GM11168 (cell line): ENCODE measurements around the gene ATP10A.
"Not testable (repeated sequence)": the region's sequence is repeated elsewhere in the genome, so short reads cannot be mapped to it uniquely, and the experiment has no call there.

Source experiments
- in situ Hi-C: fragments of 300-500 bp; cut with MboI; formaldehyde crosslinking; loops from one replicate; pipeline ENCODE4 v1.12.0; 2022; ENCODE audit warnings: low sequenced_read_pairs; ENCODE audit not compliant: unreplicated experiment

The ATP10A gene

GRCh38 chr15:25860885-25861866 is 2.0 kb downstream of the ATP10A start:
- in situ Hi-C loops = no loop called here

DNA sequence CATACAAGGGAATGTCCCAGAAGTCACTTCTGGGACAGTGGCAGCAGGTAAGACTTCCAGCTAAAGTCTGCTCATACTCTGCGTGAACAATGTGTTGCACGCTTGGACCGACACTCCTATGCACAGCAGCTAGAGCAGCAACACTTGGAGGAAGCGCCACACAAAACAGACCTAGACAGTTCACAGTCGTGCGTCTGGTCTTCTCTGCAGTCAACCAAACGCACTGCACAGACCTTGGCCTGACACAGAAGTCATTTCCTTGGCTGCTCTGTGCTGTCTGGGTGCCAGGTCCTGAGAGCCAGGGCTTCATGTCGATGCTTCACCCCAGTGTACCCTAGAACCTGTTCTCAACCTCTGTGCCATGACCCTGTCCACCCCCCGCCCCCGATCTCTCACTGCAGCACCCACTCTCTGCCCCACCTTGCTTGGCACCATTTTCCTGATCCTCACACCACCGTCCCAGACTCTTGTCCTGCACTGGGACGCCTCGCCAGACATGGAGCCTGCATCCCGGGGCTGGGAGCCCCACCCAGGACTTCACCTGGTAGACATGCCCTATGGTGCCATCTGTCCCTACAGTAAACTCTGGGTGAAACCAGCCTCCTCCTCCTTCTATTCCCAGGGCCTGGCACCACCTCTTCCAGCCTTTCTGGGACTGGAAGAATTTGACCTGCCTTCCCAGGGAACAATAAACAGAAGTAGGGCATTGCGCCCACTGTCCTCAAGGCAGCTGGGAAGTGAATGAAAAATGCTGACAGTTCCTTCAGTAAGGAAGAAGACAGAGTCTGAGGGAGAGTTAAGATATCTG is 3.1 kb downstream of the ATP10A start:
- in situ Hi-C loops = no loop called here

- in situ Hi-C loops = no loop called here
Observed at GRCh38 chr15:25858952-25859760, 4.0 kb downstream of the ATP10A start.

GRCh38 chr15:25856059-25856458 is 7.1 kb downstream of the ATP10A start:
- in situ Hi-C loops = not testable (repeated sequence)

DNA sequence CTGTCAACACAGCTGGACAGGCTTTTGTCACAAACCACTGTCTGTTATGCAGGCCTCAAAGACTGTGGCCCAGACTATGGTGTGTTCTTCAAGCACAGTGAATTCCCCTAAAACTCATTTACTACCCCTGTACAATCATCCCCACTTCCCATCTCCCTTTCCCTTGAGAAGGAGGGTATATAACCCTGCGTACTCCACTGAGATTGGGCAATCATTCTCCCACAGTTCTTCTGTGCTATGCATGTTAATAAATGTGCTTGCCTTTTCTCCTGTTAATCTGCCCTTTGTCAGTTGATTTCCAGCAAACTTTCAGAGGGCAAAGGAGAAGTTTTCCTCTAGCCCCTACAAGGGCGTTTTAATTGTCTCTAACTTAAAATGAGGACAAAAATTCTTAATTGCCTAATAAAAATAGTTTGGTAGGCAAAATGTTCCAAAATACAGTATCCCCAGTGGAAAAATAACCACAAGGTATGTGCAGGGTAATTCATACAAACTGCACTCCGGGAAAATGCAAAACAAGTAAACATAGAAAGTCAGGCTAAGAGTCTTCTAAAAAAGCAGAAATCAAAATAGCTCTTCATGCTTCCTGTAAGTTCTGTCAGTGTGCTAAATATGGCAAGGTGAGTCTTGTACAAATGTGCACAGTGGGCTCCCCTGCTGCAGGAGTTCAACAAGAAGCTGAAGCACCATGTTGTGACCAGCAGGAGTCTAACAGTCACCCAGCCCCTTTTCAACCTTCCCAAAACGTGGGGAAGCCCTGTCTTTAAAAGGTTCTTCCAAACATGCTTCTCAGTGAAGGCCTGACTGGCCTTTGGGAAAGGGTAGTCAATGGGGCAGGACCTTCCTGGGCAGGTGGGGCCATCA is 10.2 kb downstream of the ATP10A start:
- in situ Hi-C loops = no loop called here

DNA sequence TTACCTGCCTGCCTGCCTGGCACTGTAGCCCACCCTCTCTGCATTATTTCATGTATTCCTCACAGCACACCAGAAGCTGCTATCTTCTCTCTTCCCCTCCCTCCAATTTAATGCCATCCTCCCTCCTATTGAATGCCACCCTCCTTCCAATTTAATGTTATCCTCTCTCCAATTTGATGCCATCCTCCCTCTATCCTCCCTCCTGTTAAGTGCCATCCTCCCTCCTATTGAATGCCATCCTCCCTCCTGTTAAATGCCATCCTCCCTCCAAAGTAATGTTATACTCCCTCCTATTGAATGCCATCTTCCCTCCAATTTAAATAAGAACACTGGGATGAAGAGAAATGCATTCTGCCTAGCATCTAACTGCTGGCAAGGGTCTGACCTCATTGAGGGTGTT is 11.1 kb downstream of the ATP10A start:
- in situ Hi-C loops = no loop called here

DNA sequence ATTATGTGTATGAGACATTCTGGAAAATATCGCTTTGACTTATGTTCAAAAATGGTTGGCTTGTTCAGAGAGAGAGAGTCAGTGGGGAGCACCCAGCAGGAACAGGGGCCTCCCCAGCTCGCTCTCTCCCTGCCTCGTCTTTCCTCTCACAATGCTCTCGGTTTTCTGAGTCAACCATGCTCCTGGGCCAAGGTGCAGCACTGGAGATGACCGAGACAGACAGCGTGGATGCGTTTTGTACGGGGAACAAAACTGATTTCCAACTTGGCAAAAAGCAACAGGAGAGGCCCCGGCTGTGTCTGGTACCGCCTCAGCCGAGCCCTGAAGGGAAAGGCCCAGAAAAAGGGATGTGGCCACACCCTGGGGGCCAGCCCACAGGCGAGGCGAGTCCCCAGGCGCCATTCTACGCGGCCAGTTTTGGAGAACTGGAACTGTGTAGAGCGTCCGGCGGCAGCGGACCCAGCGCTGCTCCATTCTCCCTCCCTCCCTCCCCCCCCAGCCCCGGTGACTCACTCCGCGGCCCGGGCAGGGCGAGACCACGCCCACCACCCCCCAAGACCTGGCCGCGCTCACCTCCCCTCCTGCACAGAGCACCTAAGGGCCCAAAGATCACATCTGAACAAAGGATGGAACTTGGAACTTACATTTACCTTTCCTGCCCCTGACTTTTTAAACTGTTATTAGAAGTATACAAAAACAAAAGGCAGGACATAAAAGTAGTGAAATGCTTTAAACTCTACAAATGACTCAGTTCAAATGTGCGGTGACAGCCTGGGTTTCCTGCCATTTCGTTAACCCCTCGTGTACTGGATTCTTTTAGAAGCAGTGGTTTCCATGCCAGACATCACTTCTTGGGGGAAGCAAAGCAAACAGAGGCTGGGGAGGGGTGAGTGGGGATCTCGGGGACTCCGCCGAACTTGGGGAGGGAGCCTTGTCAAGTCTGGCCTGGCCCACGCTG is 12.7 kb downstream of the ATP10A start:
- in situ Hi-C loops = no loop called here

DNA sequence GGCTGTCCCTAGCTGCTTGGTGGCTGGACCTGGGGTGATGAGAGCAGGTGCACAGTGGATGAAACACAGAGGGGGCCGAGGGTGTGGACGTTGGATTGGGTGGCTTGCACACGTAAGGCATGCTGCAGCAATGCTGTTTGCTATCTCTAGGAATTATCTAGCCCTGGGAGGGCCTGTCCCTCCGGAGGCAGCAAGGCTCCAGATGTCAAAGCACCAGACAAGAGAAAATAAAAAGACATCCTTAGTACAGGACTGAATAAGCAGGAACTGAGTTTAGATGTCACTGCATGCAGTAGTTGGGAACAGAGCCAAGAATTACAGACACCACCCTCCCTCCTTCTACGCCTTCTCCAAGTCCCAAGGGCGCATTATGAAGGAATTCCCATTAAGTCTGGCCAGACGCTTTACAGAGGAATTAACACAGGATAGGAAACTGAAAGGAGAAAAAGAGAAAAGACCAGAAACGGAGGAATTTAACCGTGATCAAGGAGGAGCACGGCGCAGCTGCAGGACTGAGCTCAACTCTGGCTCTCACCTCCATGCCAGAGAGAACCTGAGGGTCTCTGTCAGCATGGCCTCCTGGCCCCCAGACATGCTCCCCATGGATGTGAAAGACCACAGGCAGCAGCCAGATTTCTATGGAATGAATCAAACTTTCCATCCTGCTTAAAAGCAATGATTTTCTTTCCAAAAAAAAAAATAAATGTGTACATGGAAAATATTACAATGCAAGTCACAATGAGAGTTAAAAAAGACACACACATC is 13.8 kb downstream of the ATP10A start:
- in situ Hi-C loops = no loop called here

GRCh38 chr15:25848784-25849156 is 14.4 kb downstream of the ATP10A start:
- in situ Hi-C loops = no loop called here

- in situ Hi-C loops = no loop called here
Observed at GRCh38 chr15:25848325-25848724, 14.8 kb downstream of the ATP10A start.

GRCh38 chr15:25847051-25847450 is 16.1 kb downstream of the ATP10A start:
- in situ Hi-C loops = no loop called here

GRCh38 chr15:25846377-25846776 is 16.8 kb downstream of the ATP10A start:
- in situ Hi-C loops = no loop called here

- in situ Hi-C loops = no loop called here
Observed at GRCh38 chr15:25844981-25845680, 18.0 kb downstream of the ATP10A start.

DNA sequence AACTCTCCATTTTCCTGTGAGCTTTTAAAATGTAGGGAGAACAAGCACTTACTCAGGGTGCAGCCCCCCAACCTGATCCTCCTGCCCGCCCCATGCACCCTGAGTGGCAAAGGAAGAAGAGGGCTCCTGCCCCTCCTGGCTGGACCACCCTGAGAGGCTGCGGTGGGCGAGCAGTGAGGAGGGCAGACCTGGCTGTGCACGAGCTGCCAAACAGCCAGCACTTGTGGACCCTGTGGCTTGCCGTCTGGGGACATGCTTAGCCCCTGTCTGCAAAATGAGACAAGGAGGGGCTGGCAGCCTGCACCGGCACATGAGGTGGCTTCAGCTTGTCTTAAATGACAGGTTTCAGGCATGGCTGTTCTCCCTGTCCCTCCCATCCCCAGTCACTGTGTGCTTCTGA is 18.6 kb downstream of the ATP10A start:
- in situ Hi-C loops = no loop called here

GRCh38 chr15:25844076-25844475 is 19.1 kb downstream of the ATP10A start:
- in situ Hi-C loops = no loop called here

DNA sequence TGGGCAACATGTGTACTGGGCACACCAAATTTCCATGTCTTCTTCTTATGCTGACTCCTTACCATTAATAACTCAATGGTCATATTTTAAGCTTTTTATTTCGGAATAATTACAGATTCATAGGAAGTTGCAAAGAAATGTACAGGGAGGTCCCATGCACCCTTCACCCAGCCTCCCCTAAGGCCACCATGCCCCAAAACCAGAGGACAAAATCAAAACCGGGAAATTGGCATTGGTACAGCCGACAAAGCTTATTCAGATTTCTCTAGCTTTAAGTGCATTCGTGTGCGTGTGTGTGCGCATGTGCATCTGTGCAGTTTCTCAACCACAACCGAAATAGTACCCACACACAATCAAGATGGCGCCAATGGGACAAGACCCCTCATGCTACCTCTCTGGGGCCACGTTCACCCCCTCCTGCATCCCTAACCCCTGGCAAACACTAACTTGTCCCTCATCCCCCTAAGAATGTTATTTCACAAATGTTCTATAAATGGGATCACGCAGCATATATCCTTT is 23.4 kb downstream of the ATP10A start:
- in situ Hi-C loops = no loop called here

- in situ Hi-C loops = no loop called here
Observed at GRCh38 chr15:25838871-25839195, 24.3 kb downstream of the ATP10A start.
